ENCODE measurements around the gene KREMEN1.

The KREMEN1 gene

GRCh38 chr22:29129808-29130140 lies 56.9 kb downstream of the KREMEN1 start:
- TF ChIP-seq CTCF (IDR thresholded peaks at IDR 0.05; ENCODE audit: insufficient read depth, low read depth, low read length, missing control alignments): no peak
- DNase-seq (ENCODE audit: low read depth): no peak
- no peak overlapping the region for H3K4me3 ChIP-seq (ENCODE audit: low read depth, low read length)

- H3K4me3 ChIP-seq (ENCODE audit: low read depth, low read length): no peak overlapping the region
- no peak for TF ChIP-seq CTCF (IDR thresholded peaks at IDR 0.05; ENCODE audit: insufficient read depth, low read depth, low read length, missing control alignments)
- DNase-seq (ENCODE audit: low read depth): no peak
These were observed 57.6 kb downstream of the KREMEN1 start for GRCh38 chr22:29130476-29130875.

- TF ChIP-seq CTCF (IDR thresholded peaks at IDR 0.05; ENCODE audit: insufficient read depth, low read depth, low read length, missing control alignments): no peak
- DNase-seq (ENCODE audit: low read depth): no peak
- H3K4me3 ChIP-seq (ENCODE audit: low read depth, low read length): no peak overlapping the region
These were observed 60.8 kb downstream of the KREMEN1 start for GRCh38 chr22:29133603-29134133.

- DNase-seq (ENCODE audit: low read depth): no peak
- no peak for TF ChIP-seq CTCF (IDR thresholded peaks at IDR 0.05; ENCODE audit: insufficient read depth, low read depth, low read length, missing control alignments)
- H3K4me3 ChIP-seq (ENCODE audit: low read depth, low read length): no peak overlapping the region
These were observed 61.6 kb downstream of the KREMEN1 start for GRCh38 chr22:29134448-29134847.

GRCh38 chr22:29136782-29137700 lies 64.2 kb downstream of the KREMEN1 start:
- no peak for DNase-seq (ENCODE audit: low read depth)
- no peak overlapping the region for H3K4me3 ChIP-seq (ENCODE audit: low read depth, low read length)
- no peak for TF ChIP-seq CTCF (IDR thresholded peaks at IDR 0.05; ENCODE audit: insufficient read depth, low read depth, low read length, missing control alignments)

- DNase-seq (ENCODE audit: low read depth): no peak
- no peak for TF ChIP-seq CTCF (IDR thresholded peaks at IDR 0.05; ENCODE audit: insufficient read depth, low read depth, low read length, missing control alignments)
- H3K4me3 ChIP-seq (ENCODE audit: low read depth, low read length): no peak overlapping the region
These were observed 65.9 kb downstream of the KREMEN1 start for GRCh38 chr22:29138556-29139305.
